CD4-positive, alpha-beta T cell treated with Interleukin-15 for 4 hours (primary cell): ENCODE results near the gene PSMD5.

Source experiments
- DNase-seq: peaks from one replicate; pipeline ENCODE4 v3.0.0-alpha.2; 2020; ENCODE audit warnings: low spot score

Gene PSMD5

GRCh38 chr9:120842685-120843485 is at the start of gene PSMD5:
Gene PSMD5 (minus strand): TSS chr9:120842922. CDS start chr9:120842909, 13 bp downstream.
- DNase-seq, result peak; percentile 98

- DNase-seq, result no peak
Measured at GRCh38 chr9:120891884-120892747, 49.4 kb upstream of the PSMD5 start.

GRCh38 chr9:120891245-120891883 is 48.6 kb upstream of the PSMD5 start:
- DNase-seq, result peak; percentile 82

- peak; percentile 65 for DNase-seq
Measured at GRCh38 chr9:120890320-120891244, 47.9 kb upstream of the PSMD5 start.

DNA sequence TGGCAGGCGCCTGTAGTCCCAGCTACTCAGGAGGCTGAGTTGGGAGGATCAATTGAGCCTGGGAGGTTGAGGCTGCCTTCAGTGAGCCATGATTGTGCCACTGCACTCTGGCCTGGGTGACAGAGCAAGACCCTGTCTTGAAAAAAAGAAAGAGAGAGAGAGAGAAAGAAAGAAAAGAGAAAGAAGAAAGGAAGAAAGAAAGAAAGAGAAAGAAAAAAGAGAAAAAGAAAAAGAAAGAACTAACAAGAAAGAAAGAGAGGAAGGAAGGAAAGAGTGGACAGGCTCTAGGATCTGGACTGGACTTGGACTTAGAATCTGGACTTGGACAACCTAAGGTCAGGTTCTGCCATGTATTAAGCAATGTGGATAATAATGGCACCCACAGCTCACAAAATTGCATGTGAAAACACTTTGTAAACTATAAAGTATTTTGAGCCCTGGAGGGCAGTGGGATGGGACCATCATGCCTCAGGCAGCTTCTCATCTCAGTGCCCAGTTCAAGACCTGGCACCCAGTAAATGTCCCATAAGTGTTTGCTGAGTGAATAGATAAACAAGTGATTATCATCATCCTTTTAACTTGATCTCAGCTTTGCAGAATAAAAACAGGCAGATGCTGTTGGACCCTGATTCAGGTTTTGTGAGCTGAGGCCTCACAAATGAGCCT is 47.0 kb upstream of the PSMD5 start:
- no peak for DNase-seq

DNA sequence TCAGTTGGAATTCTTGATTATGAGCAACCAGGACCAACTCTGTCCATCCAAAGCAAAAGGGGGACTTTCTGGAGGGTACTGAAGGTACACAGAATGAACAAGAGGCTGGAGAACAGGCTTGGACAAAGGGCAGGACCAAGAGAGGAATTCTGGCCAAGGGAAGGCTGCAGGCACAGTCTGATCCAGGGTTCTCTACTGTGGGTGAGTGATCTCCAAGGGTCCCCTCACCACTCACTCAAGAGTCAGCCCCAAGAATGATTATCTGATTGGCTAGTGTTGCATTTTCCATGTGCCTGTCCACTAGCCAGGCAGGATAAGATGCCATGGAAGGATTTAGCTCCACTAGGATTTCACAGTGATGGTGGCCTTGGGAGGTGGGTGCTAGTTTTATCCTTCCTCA is 45.9 kb upstream of the PSMD5 start:
- DNase-seq, result no peak

DNA sequence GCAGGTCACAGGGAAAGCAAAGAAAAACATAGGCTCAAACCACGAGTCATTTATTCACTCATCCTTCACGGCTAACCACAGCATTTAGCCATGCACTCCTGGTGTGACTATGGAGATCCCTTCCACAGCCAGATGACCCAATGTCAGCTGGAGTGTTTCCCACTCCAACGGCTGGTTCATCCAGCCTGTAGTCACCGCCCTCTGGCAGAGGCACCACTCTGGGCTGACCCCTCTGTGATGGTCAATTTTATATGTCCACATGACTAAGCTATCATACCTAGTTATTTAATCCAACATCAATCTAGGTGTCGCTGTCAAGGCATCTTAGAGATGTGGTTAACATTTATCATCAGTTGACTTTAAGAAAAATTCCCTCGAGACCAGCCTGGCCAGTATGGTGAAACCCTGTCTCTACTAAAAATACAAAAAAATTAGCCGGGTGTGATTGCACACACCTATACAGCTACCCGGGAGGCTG is 43.8 kb upstream of the PSMD5 start:
- no peak for DNase-seq

GRCh38 chr9:120885958-120886357 is 43.2 kb upstream of the PSMD5 start:
- DNase-seq, result no peak

DNA sequence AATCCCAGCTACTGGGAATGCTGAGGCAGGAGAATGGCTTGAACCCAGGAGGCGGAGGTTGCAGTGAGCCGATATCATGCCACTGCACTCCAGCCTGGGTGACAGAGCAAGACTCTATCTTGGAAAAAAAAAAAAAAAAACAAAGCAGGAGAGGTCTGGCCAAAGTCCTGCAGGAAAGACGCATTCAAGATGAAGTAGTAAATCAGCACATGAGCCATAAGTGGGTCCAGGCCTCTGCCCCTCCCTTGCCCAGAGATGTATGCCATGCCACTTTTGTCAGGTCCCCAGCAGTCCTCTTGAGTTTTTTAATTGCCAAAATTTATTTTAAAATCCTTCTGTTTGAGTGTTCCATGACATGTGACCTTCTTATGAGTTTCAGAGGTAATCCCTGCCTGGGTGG is 42.7 kb upstream of the PSMD5 start:
- DNase-seq, result no peak

- DNase-seq, result no peak
Measured at GRCh38 chr9:120883608-120883996, 40.9 kb upstream of the PSMD5 start.

GRCh38 chr9:120882935-120883607 is 40.3 kb upstream of the PSMD5 start:
- DNase-seq, result no peak

- DNase-seq, result no peak
Measured at GRCh38 chr9:120879446-120879845, 36.7 kb upstream of the PSMD5 start.

DNA sequence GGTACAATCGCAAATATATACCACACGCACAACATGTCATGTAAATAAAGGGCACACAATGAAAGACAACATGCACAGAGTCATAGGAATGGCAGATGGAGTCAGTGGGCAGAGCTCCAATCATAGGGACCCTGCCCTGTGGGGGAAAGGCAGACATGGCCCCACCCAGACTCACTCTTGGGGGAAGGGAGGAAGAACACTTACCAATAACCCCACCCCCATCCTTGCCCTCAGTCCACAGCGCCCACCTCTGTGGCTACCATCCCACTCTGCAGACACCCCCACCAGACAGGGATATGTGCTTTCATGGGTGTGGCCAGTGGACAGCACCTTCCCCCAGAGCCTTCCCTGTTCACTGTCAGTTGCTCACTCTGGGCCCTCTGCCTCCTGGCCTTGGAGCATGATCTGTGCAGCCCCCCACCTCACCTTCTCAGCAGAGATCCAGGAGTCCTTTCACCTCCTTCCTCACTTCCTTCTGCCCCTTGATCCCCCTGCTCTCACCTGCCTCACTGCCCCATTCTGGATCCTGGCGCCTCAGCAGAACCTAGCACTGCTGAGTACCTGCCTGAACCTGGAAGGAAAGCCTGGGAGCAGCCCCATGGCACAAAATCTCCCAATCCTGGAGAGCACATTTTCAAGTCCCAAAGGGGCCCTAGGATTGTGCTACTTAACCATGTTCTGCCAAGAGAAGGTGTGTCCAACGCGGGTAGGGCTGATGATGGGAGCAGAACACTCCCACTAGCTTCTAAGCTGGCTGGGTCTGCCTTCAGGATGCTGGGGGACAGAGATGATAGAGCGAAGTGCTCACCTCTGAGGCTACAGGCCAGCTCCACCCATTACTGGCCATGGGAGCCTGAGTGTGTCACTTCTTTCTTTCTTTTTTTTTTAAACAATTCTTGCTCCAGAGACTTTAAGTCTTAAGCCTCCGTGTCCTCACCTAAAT is 35.7 kb upstream of the PSMD5 start:
- peak; percentile 25 for DNase-seq

- DNase-seq, result peak; percentile 47
Measured at GRCh38 chr9:120877276-120878034, 34.7 kb upstream of the PSMD5 start.

GRCh38 chr9:120876842-120877240 is 34.1 kb upstream of the PSMD5 start, which contains the start of gene PHF19:
Gene PHF19 (minus strand): TSS chr9:120877188. CDS start chr9:120874741, 2,447 bp downstream.
- DNase-seq, result peak; percentile 25

GRCh38 chr9:120875954-120876841 is 33.5 kb upstream of the PSMD5 start:
- DNase-seq, result peak; percentile 90

DNA sequence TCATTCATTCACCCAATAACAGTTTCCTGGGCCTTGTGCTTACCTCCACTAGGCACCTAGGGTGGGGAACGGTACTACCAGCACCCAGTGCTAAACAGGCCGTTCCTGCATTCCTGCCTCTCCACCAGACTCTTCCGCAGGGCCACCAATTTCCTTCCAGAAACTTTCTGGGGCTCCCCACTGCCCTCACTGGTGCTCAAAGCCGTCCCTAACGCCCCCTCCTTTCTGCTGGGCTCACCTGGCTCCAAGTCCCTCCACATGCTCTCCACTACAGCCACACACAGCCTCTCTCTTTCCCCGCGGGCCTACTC is 32.9 kb upstream of the PSMD5 start:
- DNase-seq, result no peak
